HS-5 (cell line): ENCODE measurements around the gene TLE5.

Experiments used
- DNase-seq: peaks from one replicate; pipeline ENCODE4 v3.0.0-alpha.2; 2012; ENCODE audit warnings: low read depth

Gene TLE5

GRCh38 chr19:3062165-3063105 lies at the start of gene TLE5:
Gene TLE5, minus strand, starts transcription at chr19:3062495. Its CDS starts 295 bp downstream, at chr19:3062200.
- DNase-seq, result no peak

- DNase-seq, result no peak
These were observed 49.4 kb upstream of the TLE5 start for GRCh38 chr19:3111586-3112247.

GRCh38 chr19:3110126-3110825 lies 48.0 kb upstream of the TLE5 start:
- no peak for DNase-seq

GRCh38 chr19:3109491-3109890 lies 47.2 kb upstream of the TLE5 start:
- DNase-seq, result no peak

GRCh38 chr19:3108775-3109174 lies 46.5 kb upstream of the TLE5 start:
- DNase-seq, result no peak

- no peak for DNase-seq
These were observed 45.4 kb upstream of the TLE5 start for GRCh38 chr19:3107658-3108057.

- no peak for DNase-seq
These were observed 44.3 kb upstream of the TLE5 start for GRCh38 chr19:3106509-3107141.

GRCh38 chr19:3105641-3106508 lies 43.6 kb upstream of the TLE5 start:
- no peak for DNase-seq

GRCh38 chr19:3104708-3104983 lies 42.4 kb upstream of the TLE5 start:
- DNase-seq, result no peak

- no peak for DNase-seq
These were observed 40.2 kb upstream of the TLE5 start for GRCh38 chr19:3102239-3103140.

- DNase-seq, result no peak
These were observed 38.7 kb upstream of the TLE5 start for GRCh38 chr19:3100747-3101730.

GRCh38 chr19:3100331-3100730 lies 38.0 kb upstream of the TLE5 start:
- DNase-seq, result no peak

GRCh38 chr19:3099347-3100145 lies 37.3 kb upstream of the TLE5 start:
- DNase-seq, result no peak

- no peak for DNase-seq
These were observed 36.4 kb upstream of the TLE5 start for GRCh38 chr19:3098515-3099346.

GRCh38 chr19:3098141-3098514 lies 35.8 kb upstream of the TLE5 start:
- DNase-seq, result no peak

- no peak for DNase-seq
These were observed 35.2 kb upstream of the TLE5 start for GRCh38 chr19:3097442-3097871.

- no peak for DNase-seq
These were observed 34.6 kb upstream of the TLE5 start for GRCh38 chr19:3096902-3097326.
